GM18867 (cell line): Measurements from ENCODE around the gene ANKRD37.
"Not testable (repeated sequence)": the region's sequence is repeated elsewhere in the genome, so short reads cannot be mapped to it uniquely, and the experiment has no call there.

Source experiments
- ATAC-seq: cut with Tn5 transposase; IDR thresholded peaks from one replicate; pipeline ENCODE4 v1.9.1; 2021; ENCODE audit warnings: mild to moderate bottlenecking, moderate library complexity; ENCODE audit not compliant: unreplicated experiment

ANKRD37 gene

GRCh38 chr4:185396724-185397385 lies at the start of gene ANKRD37:
TSS of gene ANKRD37 (plus strand) at chr4:185396841. CDS start at chr4:185396924, 83 bp downstream.
- peak; percentile 5 for ATAC-seq

GRCh38 chr4:185346975-185347601 lies 49.6 kb upstream of the ANKRD37 start:
- no peak for ATAC-seq

- no peak for ATAC-seq
Measured at GRCh38 chr4:185351691-185352090, 45.0 kb upstream of the ANKRD37 start.

- ATAC-seq = no peak
Measured at GRCh38 chr4:185352202-185352601, 44.4 kb upstream of the ANKRD37 start.

GRCh38 chr4:185352741-185353140 lies 43.9 kb upstream of the ANKRD37 start:
- no peak for ATAC-seq

- ATAC-seq = no peak
Measured at GRCh38 chr4:185357211-185357610, 39.4 kb upstream of the ANKRD37 start.

GRCh38 chr4:185357733-185358440 lies 38.8 kb upstream of the ANKRD37 start:
- no peak for ATAC-seq

- ATAC-seq = no peak
Measured at GRCh38 chr4:185358514-185358913, 38.1 kb upstream of the ANKRD37 start.

- no peak for ATAC-seq
Measured at GRCh38 chr4:185358959-185359358, 37.7 kb upstream of the ANKRD37 start.

- ATAC-seq = no peak
Measured at GRCh38 chr4:185359767-185360446, 36.7 kb upstream of the ANKRD37 start.

GRCh38 chr4:185361872-185362271 lies 34.8 kb upstream of the ANKRD37 start:
- ATAC-seq = no peak

GRCh38 chr4:185362570-185362969 lies 34.1 kb upstream of the ANKRD37 start:
- not testable (repeated sequence) for ATAC-seq

GRCh38 chr4:185363251-185363650 lies 33.4 kb upstream of the ANKRD37 start:
- no peak for ATAC-seq

GRCh38 chr4:185364886-185365285 lies 31.8 kb upstream of the ANKRD37 start:
- no peak for ATAC-seq

GRCh38 chr4:185369731-185370130 lies 26.9 kb upstream of the ANKRD37 start:
- ATAC-seq = no peak

- ATAC-seq = no peak
Measured at GRCh38 chr4:185370268-185370949, 26.2 kb upstream of the ANKRD37 start.

GRCh38 chr4:185371702-185372101 lies 24.9 kb upstream of the ANKRD37 start:
- ATAC-seq = no peak

- ATAC-seq = no peak
Measured at GRCh38 chr4:185374027-185374426, 22.6 kb upstream of the ANKRD37 start.

- ATAC-seq = no peak
Measured at GRCh38 chr4:185374573-185374972, 22.1 kb upstream of the ANKRD37 start.

- ATAC-seq = no peak
Measured at GRCh38 chr4:185378264-185378663, 18.4 kb upstream of the ANKRD37 start.
